ENCODE measurements around the gene FLRT2.

DNA sequence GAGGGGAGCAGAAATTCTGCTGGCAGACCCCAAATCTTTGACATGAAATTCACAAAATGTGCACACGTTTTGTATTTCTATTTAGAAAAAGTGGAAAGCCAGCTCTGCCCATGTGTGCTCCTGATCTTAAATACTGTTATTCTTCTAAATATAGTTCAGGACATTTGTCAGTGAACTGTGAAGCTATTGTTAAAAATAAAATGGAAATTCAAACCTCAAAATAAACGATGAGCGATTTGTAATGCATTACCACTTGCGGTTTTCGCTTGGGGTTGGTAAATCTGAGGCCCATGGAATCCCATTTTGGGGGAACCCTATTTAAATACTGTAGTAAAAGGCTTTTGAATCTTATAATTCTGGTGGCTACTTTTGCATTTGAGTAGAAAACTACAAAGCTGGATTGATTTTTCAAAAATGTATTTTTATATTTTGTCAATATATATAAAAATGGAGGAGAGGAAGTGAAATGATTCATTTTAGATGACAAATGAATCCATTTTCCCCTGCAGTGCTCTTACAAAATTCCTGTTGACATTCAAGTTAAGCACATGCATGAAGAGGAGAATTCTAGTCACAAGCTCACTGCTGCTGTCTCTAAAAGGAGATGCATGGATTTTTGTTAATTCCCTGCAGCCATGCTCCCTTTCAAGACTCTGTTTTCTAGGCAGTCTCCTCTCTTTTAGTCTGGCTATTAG, 47.1 kb downstream of the FLRT2 start:
- TF ChIP-seq, protein P1, sequence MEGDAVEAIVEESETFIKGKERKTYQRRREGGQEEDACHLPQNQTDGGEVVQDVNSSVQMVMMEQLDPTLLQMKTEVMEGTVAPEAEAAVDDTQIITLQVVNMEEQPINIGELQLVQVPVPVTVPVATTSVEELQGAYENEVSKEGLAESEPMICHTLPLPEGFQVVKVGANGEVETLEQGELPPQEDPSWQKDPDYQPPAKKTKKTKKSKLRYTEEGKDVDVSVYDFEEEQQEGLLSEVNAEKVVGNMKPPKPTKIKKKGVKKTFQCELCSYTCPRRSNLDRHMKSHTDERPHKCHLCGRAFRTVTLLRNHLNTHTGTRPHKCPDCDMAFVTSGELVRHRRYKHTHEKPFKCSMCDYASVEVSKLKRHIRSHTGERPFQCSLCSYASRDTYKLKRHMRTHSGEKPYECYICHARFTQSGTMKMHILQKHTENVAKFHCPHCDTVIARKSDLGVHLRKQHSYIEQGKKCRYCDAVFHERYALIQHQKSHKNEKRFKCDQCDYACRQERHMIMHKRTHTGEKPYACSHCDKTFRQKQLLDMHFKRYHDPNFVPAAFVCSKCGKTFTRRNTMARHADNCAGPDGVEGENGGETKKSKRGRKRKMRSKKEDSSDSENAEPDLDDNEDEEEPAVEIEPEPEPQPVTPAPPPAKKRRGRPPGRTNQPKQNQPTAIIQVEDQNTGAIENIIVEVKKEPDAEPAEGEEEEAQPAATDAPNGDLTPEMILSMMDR (IDR thresholded peaks at IDR 0.05) = no peak
- no peak for TF ChIP-seq POLR2A (IDR thresholded peaks at IDR 0.05)
